Karpas-422 (cell line): ENCODE data around the gene OBP2A. TPM values are rescaled to one million over a fixed set of nuclear protein-coding genes. Genes with fewer than 3 reads are reported as not detected.
"Not testable (repeated sequence)": the region's sequence is repeated elsewhere in the genome, so short reads cannot be mapped to it uniquely, and the experiment has no call there.

Experiments used
- DNase-seq: peaks from one replicate; pipeline ENCODE4 v3.0.0-alpha.2; 2015
- H2AFZ ChIP-seq: fragments of 200-600 bp; sonication (generic); 2 replicates; pipeline ENCODE4 v1.6.1; 2014; ENCODE audit warnings: antibody characterized with exemption, low read length, mixed read lengths
- H3K27ac ChIP-seq: fragments of 200-600 bp; sonication (generic); 2 replicates; pipeline ENCODE4 v1.5.1; 2014; ENCODE audit warnings: mild to moderate bottlenecking, low read length, moderate library complexity
- H3K27me3 ChIP-seq: fragments of 200-600 bp; sonication (generic); 2 replicates; pipeline ENCODE4 v1.6.1; 2014; ENCODE audit warnings: low read length, mixed read lengths
- H3K36me3 ChIP-seq: fragments of 200-600 bp; sonication (generic); 2 replicates; pipeline ENCODE4 v1.6.1; 2014; ENCODE audit warnings: low read length, mixed read lengths; ENCODE audit not compliant: insufficient read depth
- H3K4me1 ChIP-seq: fragments of 200-600 bp; sonication (generic); 2 replicates; pipeline ENCODE4 v1.6.1; 2014; ENCODE audit warnings: mild to moderate bottlenecking, low read length, mixed read lengths
- H3K4me2 ChIP-seq: fragments of 200-600 bp; sonication (generic); 2 replicates; pipeline ENCODE4 v1.6.1; 2014; ENCODE audit warnings: low read length, low read depth, mild to moderate bottlenecking; ENCODE audit not compliant: poor library complexity, severe bottlenecking
- H3K4me3 ChIP-seq: fragments of 200-600 bp; sonication (generic); 2 replicates; pipeline ENCODE4 v1.5.1; 2014; ENCODE audit warnings: mild to moderate bottlenecking, antibody characterized with exemption, low read length, mixed read lengths
- H3K79me2 ChIP-seq: fragments of 200-600 bp; sonication (generic); 2 replicates; pipeline ENCODE4 v1.6.1; 2014; ENCODE audit warnings: mild to moderate bottlenecking, low read length, mixed read lengths
- H3K9ac ChIP-seq: fragments of 200-600 bp; sonication (generic); 2 replicates; pipeline ENCODE4 v1.6.0; 2014; ENCODE audit warnings: low read length
- H3K9me2 ChIP-seq: fragments of 200-600 bp; sonication (generic), shearing (Covaris generic); replicated peaks from 2 replicates; pipeline ENCODE4 v1.6.0; 2014; ENCODE audit warnings: mild to moderate bottlenecking, low read length, moderate library complexity; ENCODE audit not compliant: insufficient read depth
- H3K9me3 ChIP-seq: fragments of 300-700, 200-600 bp; sonication (generic); 2 replicates; pipeline ENCODE4 v1.6.1; 2014; ENCODE audit warnings: low read length, mixed read lengths
- H4K20me1 ChIP-seq: fragments of 200-600 bp; sonication (generic); 2 replicates; pipeline ENCODE4 v1.6.1; 2014; ENCODE audit warnings: mild to moderate bottlenecking, antibody characterized with exemption, low read length, low read depth; ENCODE audit not compliant: insufficient read depth
- total RNA-seq: library from RNA; depleted of rRNA; stranded (reverse); fragments of >200 nt; shearing (Covaris generic); gene quantifications from 2 replicates; pipeline ENCODE4 v1.2.3, GENCODE V29; 2014; ENCODE audit warnings: low replicate concordance

OBP2A gene
- total RNA-seq, 1 experiment from 2014 or later, result not detected

- Histone ChIP-seq H3K79me2 (no peaks in the 10 kb centered on the region), H3K9ac (no peak overlapping the region), H3K36me3 (no peaks in the 10 kb centered on the region), H3K4me2 (no peak overlapping the region), H3K27me3 (no peaks in the 10 kb centered on the region), H3K4me3 (no peak overlapping the region), H3K9me2 (no peaks in the 10 kb centered on the region), H2AFZ (no peak overlapping the region), H3K4me1 (peaks cover 3% of the 10 kb centered on the region), H3K9me3 (no peaks in the 10 kb centered on the region), H4K20me1 (no peaks in the 10 kb centered on the region), H3K27ac (no peak overlapping the region)
- DNase-seq, result no peak
These were observed 15.8 kb upstream of the OBP2A start for GRCh38 chr9:135530146-135530545.

DNA sequence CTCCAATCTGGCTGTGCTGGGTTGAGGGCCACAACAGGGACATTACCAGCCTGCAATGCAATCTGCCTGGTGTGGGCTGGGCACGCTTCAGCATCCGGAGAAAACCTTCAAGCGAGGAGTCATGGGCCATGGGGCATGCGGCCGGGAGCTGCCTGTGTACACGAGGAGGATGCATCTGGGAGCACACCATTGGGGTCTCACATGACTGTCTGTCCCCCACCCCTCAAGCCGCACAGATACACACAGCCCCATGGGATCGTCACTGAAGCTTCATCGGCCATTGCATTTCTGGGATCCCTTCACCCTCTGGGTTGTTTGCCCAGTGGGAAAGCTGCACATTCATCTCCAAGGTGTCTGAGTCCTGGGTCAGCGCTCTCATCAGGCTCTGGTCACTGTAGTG is 14.8 kb upstream of the OBP2A start:
- H3K79me2 ChIP-seq, result no peaks in the 10 kb centered on the region
- no peak overlapping the region for H3K4me3 ChIP-seq
- no peaks in the 10 kb centered on the region for H3K9me2 ChIP-seq
- H3K4me2 ChIP-seq, result no peak overlapping the region
- no peaks in the 10 kb centered on the region for H3K36me3 ChIP-seq
- H3K27ac ChIP-seq, result no peak overlapping the region
- DNase-seq, result no peak
- H4K20me1 ChIP-seq, result no peaks in the 10 kb centered on the region
- no peaks in the 10 kb centered on the region for H3K27me3 ChIP-seq
- peaks cover 3% of the 10 kb centered on the region for H3K4me1 ChIP-seq
- no peak overlapping the region for H2AFZ ChIP-seq
- no peaks in the 10 kb centered on the region for H3K9me3 ChIP-seq
- H3K9ac ChIP-seq, result no peak overlapping the region

DNA sequence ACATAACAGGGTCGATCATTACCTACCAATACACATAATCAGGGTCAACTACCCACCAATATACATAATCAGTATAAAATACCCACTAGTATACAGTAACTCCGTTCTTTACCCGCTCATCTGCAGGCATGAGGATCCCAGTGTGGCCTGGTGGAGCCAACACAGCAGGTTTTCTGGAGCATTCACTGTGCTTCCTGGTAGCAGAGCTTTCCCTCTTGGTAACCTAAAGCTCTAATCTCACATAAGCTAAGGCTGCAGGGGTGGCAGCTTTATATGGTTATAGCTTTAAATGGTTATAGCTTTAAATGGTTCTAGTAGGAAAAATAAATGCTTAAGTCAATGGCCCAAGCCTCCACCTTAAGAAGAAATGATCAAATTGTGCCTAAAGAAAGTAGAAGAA is 12.8 kb upstream of the OBP2A start:
- Histone ChIP-seq H3K36me3 (no peaks in the 10 kb centered on the region), H3K9me2 (no peaks in the 10 kb centered on the region), H3K27ac (no peak overlapping the region), H3K4me1 (peaks cover 3% of the 10 kb centered on the region), H3K27me3 (no peaks in the 10 kb centered on the region), H3K9me3 (no peaks in the 10 kb centered on the region), H3K4me2 (no peak overlapping the region), H3K9ac (no peak overlapping the region), H3K4me3 (no peak overlapping the region), H4K20me1 (no peaks in the 10 kb centered on the region), H3K79me2 (no peaks in the 10 kb centered on the region), H2AFZ (no peak overlapping the region)
- no peak for DNase-seq

- no peak for DNase-seq
- Histone ChIP-seq H3K4me2 (no peak overlapping the region), H3K9me3 (no peaks in the 10 kb centered on the region), H3K27ac (no peak overlapping the region), H3K79me2 (no peaks in the 10 kb centered on the region), H4K20me1 (no peaks in the 10 kb centered on the region), H2AFZ (no peak overlapping the region), H3K9me2 (no peaks in the 10 kb centered on the region), H3K4me1 (peaks cover 3% of the 10 kb centered on the region), H3K27me3 (no peaks in the 10 kb centered on the region), H3K36me3 (no peaks in the 10 kb centered on the region), H3K9ac (no peak overlapping the region), H3K4me3 (no peak overlapping the region)
These were observed 12.3 kb upstream of the OBP2A start for GRCh38 chr9:135533674-135534073.

GRCh38 chr9:135534192-135534711 is 11.7 kb upstream of the OBP2A start:
- not testable (repeated sequence) for H3K9me3 ChIP-seq, H3K27ac ChIP-seq, H3K79me2 ChIP-seq, H3K4me2 ChIP-seq, H3K9me2 ChIP-seq, H3K4me1 ChIP-seq, H3K4me3 ChIP-seq, DNase-seq, H3K36me3 ChIP-seq, H2AFZ ChIP-seq, H4K20me1 ChIP-seq, H3K27me3 ChIP-seq, H3K9ac ChIP-seq

GRCh38 chr9:135534826-135535225 is 11.1 kb upstream of the OBP2A start:
- H3K27me3 ChIP-seq, DNase-seq, H3K79me2 ChIP-seq, H2AFZ ChIP-seq, H3K4me1 ChIP-seq, H4K20me1 ChIP-seq, H3K36me3 ChIP-seq, H3K4me3 ChIP-seq, H3K9ac ChIP-seq, H3K27ac ChIP-seq, H3K9me2 ChIP-seq, H3K4me2 ChIP-seq, H3K9me3 ChIP-seq: not testable (repeated sequence)

GRCh38 chr9:135535631-135536030 is 10.3 kb upstream of the OBP2A start:
- H3K9ac ChIP-seq, H3K36me3 ChIP-seq, H3K27me3 ChIP-seq, H3K9me2 ChIP-seq, H2AFZ ChIP-seq, H3K27ac ChIP-seq, H3K4me1 ChIP-seq, H3K9me3 ChIP-seq, H4K20me1 ChIP-seq, H3K79me2 ChIP-seq, DNase-seq, H3K4me3 ChIP-seq, H3K4me2 ChIP-seq: not testable (repeated sequence)

GRCh38 chr9:135536216-135536615 is 9.7 kb upstream of the OBP2A start:
- no peaks in the 10 kb centered on the region for H3K27me3 ChIP-seq
- H3K4me1 ChIP-seq, result peaks cover 3% of the 10 kb centered on the region
- H3K36me3 ChIP-seq, result no peaks in the 10 kb centered on the region
- no peak for DNase-seq
- H3K9me3 ChIP-seq, result no peaks in the 10 kb centered on the region
- H3K79me2 ChIP-seq, result no peaks in the 10 kb centered on the region
- no peak overlapping the region for H3K27ac ChIP-seq
- H3K9me2 ChIP-seq, result no peaks in the 10 kb centered on the region
- no peak overlapping the region for H3K4me2 ChIP-seq
- no peak overlapping the region for H3K4me3 ChIP-seq
- no peak overlapping the region for H2AFZ ChIP-seq
- H3K9ac ChIP-seq, result no peak overlapping the region
- H4K20me1 ChIP-seq, result no peaks in the 10 kb centered on the region
